IPS DF 4.7 (cell line): ENCODE data around the gene ATG2B.
"Not testable (repeated sequence)": the region's sequence is repeated elsewhere in the genome, so short reads cannot be mapped to it uniquely, and the experiment has no call there.

Experiments used
- DNase-seq: peaks from one replicate; pipeline ENCODE4 v3.0.0-alpha.2; 2013; ENCODE audit warnings: low spot score; ENCODE audit errors: extremely low read depth

The ATG2B gene

GRCh38 chr14:96255501-96256366, 107.4 kb downstream of the ATG2B start, which contains the start of gene BDKRB1:
TSS of gene BDKRB1 (plus strand) at chr14:96256210. CDS start at chr14:96263683, 7,473 bp downstream.
- no peak for DNase-seq

GRCh38 chr14:96254687-96255086, 108.5 kb downstream of the ATG2B start:
- no peak for DNase-seq

GRCh38 chr14:96252999-96253539, 110.1 kb downstream of the ATG2B start:
- DNase-seq, result no peak

GRCh38 chr14:96252323-96252998, 110.7 kb downstream of the ATG2B start:
- DNase-seq, result no peak

GRCh38 chr14:96251656-96252155, 111.4 kb downstream of the ATG2B start:
- no peak for DNase-seq

- DNase-seq, result no peak
These were observed 112.7 kb downstream of the ATG2B start for GRCh38 chr14:96250485-96250884.

GRCh38 chr14:96249029-96249428, 114.1 kb downstream of the ATG2B start:
- no peak for DNase-seq

- no peak for DNase-seq
These were observed 116.1 kb downstream of the ATG2B start for GRCh38 chr14:96247031-96247430.

- no peak for DNase-seq
These were observed 116.6 kb downstream of the ATG2B start for GRCh38 chr14:96246539-96246847.

GRCh38 chr14:96245710-96246538, 117.2 kb downstream of the ATG2B start:
- DNase-seq, result no peak

- DNase-seq, result not testable (repeated sequence)
These were observed 118.1 kb downstream of the ATG2B start for GRCh38 chr14:96245074-96245473.

GRCh38 chr14:96243785-96244184, 119.4 kb downstream of the ATG2B start:
- no peak for DNase-seq

- DNase-seq, result no peak
These were observed 121.0 kb downstream of the ATG2B start for GRCh38 chr14:96242126-96242525.

GRCh38 chr14:96240641-96241040, 122.5 kb downstream of the ATG2B start:
- DNase-seq, result no peak

- DNase-seq, result no peak
These were observed 123.4 kb downstream of the ATG2B start for GRCh38 chr14:96239711-96240141.

- DNase-seq, result no peak
These were observed 124.4 kb downstream of the ATG2B start for GRCh38 chr14:96238676-96239265.

- DNase-seq, result no peak
These were observed 125.5 kb downstream of the ATG2B start for GRCh38 chr14:96237641-96238040.

- DNase-seq, result no peak
These were observed 127.7 kb downstream of the ATG2B start for GRCh38 chr14:96235426-96235825.

- DNase-seq, result no peak
These were observed 129.5 kb downstream of the ATG2B start for GRCh38 chr14:96233661-96234060.

- no peak for DNase-seq
These were observed 130.6 kb downstream of the ATG2B start for GRCh38 chr14:96232506-96232905.
